GM18870 (cell line): ENCODE results near the gene KPNA4.
"Not testable (repeated sequence)": the region's sequence is repeated elsewhere in the genome, so short reads cannot be mapped to it uniquely, and the experiment has no call there.

ENCODE experiments used
- ATAC-seq: cut with Tn5 transposase; IDR thresholded peaks from one replicate; pipeline ENCODE4 v1.9.1; 2021; ENCODE audit warnings: moderate library complexity; ENCODE audit not compliant: unreplicated experiment

KPNA4 gene

DNA sequence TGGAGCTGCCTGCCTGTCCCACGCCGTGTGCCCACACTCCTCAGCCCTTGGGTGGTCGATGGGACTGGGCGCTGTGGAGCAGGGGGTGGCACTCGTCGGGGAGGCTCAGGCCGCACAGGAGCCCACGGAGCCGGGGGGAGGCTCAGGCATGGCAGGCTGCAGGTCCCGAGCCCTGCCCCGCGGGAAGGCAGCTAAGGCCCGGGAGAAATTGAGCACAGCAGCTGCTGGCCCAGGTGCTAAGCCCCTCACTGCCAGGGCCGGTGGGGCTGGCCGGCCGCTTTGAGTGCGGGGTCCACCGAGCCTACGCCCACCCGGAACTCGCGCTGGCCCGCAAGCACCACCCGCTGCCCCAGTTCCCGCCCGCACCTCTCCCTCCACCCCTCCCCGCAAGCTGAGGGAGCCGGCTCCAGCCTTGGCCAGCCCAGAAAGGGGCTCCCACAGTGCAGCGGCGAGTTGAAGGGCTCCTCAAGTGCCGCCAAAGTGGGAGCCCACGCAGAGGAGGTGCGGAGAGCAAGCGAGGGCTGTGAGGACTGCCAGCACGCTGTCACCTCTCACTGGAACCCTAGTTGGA is 8.7 kb upstream of the KPNA4 start:
- not testable (repeated sequence) for ATAC-seq

DNA sequence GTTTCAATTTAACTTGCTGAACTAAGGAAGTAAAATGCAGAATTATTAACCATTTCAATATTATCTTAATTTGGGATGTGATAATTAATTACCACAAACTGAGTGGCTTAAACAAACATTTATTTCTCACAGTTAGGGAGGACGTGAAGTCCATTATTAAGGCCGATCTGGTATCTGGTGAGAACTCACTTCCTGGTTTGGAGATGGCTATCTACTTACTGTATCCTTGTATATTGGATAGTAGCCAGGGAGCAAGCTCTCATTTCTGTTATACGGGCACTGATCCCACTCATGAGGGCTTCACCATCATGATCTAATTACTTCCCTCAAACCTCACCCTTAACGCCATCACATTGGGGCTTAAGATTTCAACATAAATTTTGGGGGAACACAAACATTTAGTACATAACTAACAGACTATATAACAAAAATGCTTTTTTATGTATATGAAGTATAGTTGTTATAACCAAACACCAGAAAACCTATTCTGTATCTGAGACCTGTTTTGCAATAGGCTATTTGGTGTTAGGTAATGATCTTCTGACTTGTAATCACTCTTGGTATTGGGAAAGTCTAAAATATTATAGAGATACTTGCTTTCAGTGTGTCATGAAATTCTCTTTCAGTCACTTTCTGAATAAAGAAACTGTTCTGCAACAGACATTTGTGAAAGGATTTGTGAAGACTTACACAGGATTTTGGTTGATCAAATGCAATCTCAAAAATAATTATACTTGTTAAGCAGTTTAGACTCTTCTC is 4.7 kb upstream of the KPNA4 start:
- no peak for ATAC-seq

DNA sequence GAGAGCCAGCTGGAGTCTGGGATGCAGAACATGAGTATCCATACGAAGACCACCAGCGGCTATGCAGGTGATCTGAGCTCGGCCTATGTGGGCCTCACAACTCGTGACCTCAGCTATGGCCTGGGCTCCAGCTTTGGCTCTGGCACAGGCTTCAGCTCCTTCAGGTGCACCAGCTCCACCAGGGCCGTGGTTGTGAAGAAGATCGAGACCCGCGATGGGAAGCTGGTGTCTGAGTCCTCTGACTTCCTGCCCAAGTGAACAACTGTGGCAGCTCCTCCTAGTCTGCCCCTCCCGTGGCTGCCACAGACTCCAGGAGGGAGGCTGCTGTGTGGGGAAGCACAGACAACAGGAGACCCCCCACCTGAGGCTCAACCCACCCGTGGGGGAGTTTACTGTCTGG is 3.6 kb upstream of the KPNA4 start:
- no peak for ATAC-seq

- ATAC-seq = no peak
Observed at GRCh38 chr3:160567774-160568173, 2.4 kb upstream of the KPNA4 start.

- ATAC-seq = no peak
Observed at GRCh38 chr3:160566499-160566898, 1.1 kb upstream of the KPNA4 start.

DNA sequence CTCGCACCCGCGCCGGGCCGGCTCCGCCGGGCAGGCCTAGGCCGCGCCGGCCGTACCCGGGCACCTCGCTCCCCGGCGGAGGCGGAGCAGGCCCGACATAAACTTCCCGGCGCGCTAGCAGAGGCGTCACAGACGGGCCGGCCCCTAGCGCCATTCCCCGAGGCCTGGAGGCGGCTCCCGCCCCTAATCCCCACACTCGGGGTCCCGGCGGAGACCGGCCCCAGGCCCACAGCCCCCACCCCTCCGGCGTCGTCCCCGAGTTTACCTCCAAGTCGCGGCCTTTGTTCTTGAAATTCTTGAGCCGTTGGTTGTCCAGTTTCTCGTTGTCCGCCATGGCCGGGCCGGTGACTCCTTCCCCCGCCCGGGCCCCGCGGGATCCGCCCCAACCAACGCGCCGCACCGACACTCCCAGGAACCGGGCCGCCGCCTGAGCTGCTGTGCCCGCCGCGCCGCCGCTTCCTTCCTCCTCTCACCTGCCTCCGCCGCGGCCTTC is 376 bp downstream of the KPNA4 start:
- ATAC-seq = peak; percentile 36

- ATAC-seq = no peak
Observed at GRCh38 chr3:160564258-160564911, 986 bp downstream of the KPNA4 start.

- no peak for ATAC-seq
Observed at GRCh38 chr3:160562952-160563351, 2.4 kb downstream of the KPNA4 start.

GRCh38 chr3:160557571-160557970 is 7.8 kb downstream of the KPNA4 start:
- ATAC-seq = no peak

- ATAC-seq = no peak
Observed at GRCh38 chr3:160556141-160556540, 9.2 kb downstream of the KPNA4 start.

- ATAC-seq = no peak
Observed at GRCh38 chr3:160554980-160555379, 10.4 kb downstream of the KPNA4 start.

- no peak for ATAC-seq
Observed at GRCh38 chr3:160553827-160554226, 11.5 kb downstream of the KPNA4 start.

DNA sequence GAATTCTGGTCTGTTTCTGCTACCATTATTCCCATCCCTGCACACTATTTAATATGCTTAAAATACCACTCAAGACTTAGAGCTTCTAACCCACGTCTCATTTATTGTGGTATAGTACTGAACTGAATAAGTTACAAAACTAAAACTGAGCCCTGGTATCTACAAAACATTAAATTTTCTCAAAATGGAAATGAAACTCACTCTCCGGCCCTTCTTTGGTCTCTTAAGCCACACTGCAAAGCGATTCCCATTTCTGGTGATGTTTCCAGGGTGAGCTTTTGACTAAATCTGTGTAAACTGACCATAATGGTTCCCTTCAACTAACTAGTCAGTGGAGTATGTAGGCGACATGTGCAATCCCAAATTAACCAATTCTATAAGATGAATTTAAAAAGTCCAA is 18.6 kb downstream of the KPNA4 start:
- no peak for ATAC-seq

DNA sequence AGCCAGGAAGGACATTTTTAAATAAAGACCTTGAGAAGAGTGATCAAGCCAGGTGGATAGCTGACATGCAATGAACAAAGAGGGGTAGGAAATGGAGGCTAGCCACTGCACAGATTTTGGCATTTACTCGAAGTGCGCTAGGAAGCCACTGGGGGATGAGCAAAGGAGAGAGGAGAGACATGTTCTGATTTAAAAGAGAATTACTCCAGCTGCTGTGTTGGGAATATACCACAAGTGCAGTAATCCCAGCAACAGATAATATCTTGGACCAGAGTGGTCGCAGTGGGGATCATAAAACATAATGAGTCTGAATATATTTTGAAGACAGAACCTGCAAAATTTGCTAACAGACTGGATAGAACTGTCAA is 19.9 kb downstream of the KPNA4 start:
- no peak for ATAC-seq

GRCh38 chr3:160544844-160545503 is 20.4 kb downstream of the KPNA4 start:
- ATAC-seq = no peak

GRCh38 chr3:160540551-160540950 is 24.8 kb downstream of the KPNA4 start:
- ATAC-seq = no peak

DNA sequence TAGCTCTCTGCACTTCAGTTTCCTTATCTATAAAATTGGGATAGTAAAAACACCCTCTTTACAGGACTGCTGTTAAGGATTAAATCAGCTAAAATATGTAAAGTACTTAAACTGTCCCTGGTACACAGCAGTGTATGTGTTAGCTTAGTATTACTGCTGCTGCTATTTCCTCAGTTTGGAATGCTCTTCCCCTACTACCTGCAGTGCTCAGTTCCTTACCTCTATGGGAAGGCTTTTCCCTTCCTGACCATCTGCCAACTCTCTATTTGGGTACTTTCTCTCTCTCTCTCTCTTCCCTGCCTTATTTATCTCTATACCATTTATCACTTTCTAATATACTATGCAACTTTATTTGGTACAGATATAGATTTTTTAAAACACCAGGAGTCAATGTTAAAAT is 26.5 kb downstream of the KPNA4 start:
- no peak for ATAC-seq

GRCh38 chr3:160537729-160538128 is 27.6 kb downstream of the KPNA4 start:
- no peak for ATAC-seq

DNA sequence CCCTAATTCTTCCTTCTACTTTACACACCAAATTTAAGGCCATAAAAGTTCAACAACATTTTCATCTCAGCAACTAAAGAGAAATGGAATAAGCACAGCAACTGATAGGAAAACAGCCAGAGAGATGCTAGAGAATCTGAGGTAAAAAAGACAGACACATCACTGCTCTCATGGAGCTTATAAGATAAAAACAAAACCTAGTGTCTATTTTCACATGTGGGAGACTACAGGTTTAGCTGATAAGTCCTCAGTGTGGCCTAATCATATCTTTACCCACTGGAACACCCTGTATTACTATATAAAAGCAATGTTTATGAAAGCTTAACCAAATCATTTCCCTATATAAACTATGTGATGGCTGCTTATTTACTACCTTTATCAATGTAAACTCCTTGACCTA is 33.0 kb downstream of the KPNA4 start:
- no peak for ATAC-seq

- no peak for ATAC-seq
Observed at GRCh38 chr3:160531311-160531710, 34.1 kb downstream of the KPNA4 start.

DNA sequence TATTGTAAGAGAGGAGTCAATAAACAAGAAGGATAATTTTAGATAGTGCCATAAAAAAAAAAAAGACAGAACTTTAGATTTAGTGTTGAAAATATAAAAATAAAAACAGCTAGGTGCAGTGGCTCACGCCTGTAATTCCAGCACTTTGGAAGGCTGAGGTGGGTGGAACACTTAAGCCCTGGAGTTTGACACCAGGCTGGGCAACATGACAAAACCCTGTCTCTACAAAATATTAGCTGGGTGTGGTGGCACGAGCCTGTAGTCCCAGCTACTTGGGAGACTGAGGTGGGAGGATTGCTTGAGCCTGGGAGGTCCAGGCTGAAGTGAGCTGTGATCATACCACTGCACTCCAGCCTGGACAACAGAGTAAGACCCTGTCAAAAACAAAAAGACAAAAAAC is 49.0 kb downstream of the KPNA4 start:
- not testable (repeated sequence) for ATAC-seq

DNA sequence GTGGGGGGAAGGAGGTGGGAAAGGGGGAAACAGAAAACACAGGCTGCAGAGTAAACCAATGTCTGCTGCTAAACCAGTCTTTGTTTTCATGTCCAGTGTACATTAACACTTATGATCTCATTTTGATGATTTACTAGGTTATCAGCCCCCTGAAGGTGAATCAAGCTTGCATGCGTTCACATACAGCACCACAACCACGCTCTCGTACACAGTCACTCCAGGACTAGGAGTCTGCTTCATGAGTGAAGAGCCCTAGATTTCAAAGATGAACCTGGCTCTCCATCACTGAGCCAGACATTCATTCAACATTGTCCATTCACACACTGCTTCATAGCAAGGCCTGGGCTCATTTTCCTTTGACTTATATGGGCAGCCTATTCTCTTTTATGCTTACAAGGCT is 64.0 kb downstream of the KPNA4 start:
- ATAC-seq = no peak
